Measurements from ENCODE around the gene STK25.

- TF ChIP-seq CTCF (conservative IDR thresholded peaks at IDR 0.05 in 1 of 2, IDR thresholded peaks at IDR 0.05 in 1 of 2; ENCODE audit: low read depth in 1 of 2, low read length in 2 of 2) (no peak), EZH2 (IDR thresholded peaks at IDR 0.05; ENCODE audit: low read length, missing control alignments) (no peak)
These were observed 14.1 kb upstream of the STK25 start for GRCh38 chr2:241522477-241522876.

Data from fibroblast of lung (primary cell).